ENCODE measurements around the gene IFT81. TPM values are rescaled to one million over a fixed set of nuclear protein-coding genes. Genes with fewer than 3 reads are reported as not detected.
A peak's percentile ranks its signal among the peaks of the same experiment; 100 is the strongest.

The IFT81 gene
- total and polyA plus RNA-seq, 2 donors (not counting 1 experiment from before 2014, with no cell fraction given), result 0.43 to 6.8 TPM

GRCh38 chr12:110146986-110147385 lies 22.8 kb downstream of the IFT81 start:
- H3K27ac Mint-ChIP-seq, result no peak overlapping the region
- peaks cover 15% of the 10 kb centered on the region for H3K4me1 Mint-ChIP-seq
- no peaks in the 10 kb centered on the region for H3K9me3 ChIP-seq (ENCODE audit: control extremely low read depth in 1 of 3, control insufficient read depth in 2 of 3, insufficient read depth in 1 of 3, low read length in 2 of 3)
- H3K4me1 ChIP-seq (ENCODE audit: control insufficient read depth in 2 of 2, insufficient read depth in 2 of 2, low read length in 2 of 2), result peaks cover 8 to 11% of the 10 kb centered on the region in 2 donors
- no peak for TF ChIP-seq EZH2 (IDR thresholded peaks at IDR 0.05; ENCODE audit: borderline replicate concordance, insufficient read depth, low read depth, low read length, poor library complexity, severe bottlenecking)
- TF ChIP-seq CTCF (IDR thresholded peaks at IDR 0.05), result no peak
- POLR2A ChIA-PET, result no interaction called here
- no peak overlapping the region for H3K4me3 ChIP-seq (ENCODE audit: control extremely low read depth in 1 of 5, extremely low read depth in 1 of 5, insufficient read depth in 1 of 5, low read depth in 2 of 5, low read length in 4 of 5)
- H4K20me1 ChIP-seq (ENCODE audit: control insufficient read depth, insufficient read depth, low read length, poor library complexity, severe bottlenecking), result no peaks in the 10 kb centered on the region
- no peak overlapping the region for H2AFZ ChIP-seq (ENCODE audit: insufficient read depth, low read depth, low read length, poor library complexity, severe bottlenecking)
- H3K9me3 Mint-ChIP-seq (ENCODE audit: insufficient read depth), result peaks cover 2% of the 10 kb centered on the region
- no peak overlapping the region for H3K4me3 Mint-ChIP-seq
- DNase-seq (no peak), ATAC-seq (ENCODE audit: low read depth) (no peak)
- H3K27me3 Mint-ChIP-seq, result no peaks in the 10 kb centered on the region
- H3K36me3 ChIP-seq (replicated peaks in 1 of 2; ENCODE audit: control extremely low read depth in 1 of 2, control insufficient read depth in 1 of 2, extremely low read depth in 1 of 2, insufficient read depth in 2 of 2, low read length in 1 of 2), result peaks cover 0 to 1% of the 10 kb centered on the region in 2 experiments
- intact Hi-C loops (cut with micrococcal nuclease), result no loop called here
- CTCF ChIA-PET, result no interaction called here
- no peaks in the 10 kb centered on the region for H3K79me2 ChIP-seq (ENCODE audit: control insufficient read depth, insufficient read depth, low read length)
- no peak overlapping the region for H3K9ac ChIP-seq (ENCODE audit: low read length)
- WGBS (ENCODE audit: insufficient coverage), result no CpG with 5 or more reads among the region's 2 CpGs
- no peak overlapping the region for H3K4me2 ChIP-seq (replicated peaks; ENCODE audit: low read depth, low read length, poor library complexity, severe bottlenecking)
- H3K27me3 ChIP-seq (replicated peaks in 1 of 4; ENCODE audit: control extremely low read depth in 1 of 4, control insufficient read depth in 3 of 4, insufficient read depth in 4 of 4, low read length in 3 of 4), result no peaks in the 10 kb centered on the region
- no peak overlapping the region for H3K27ac ChIP-seq (ENCODE audit: low read length in 2 of 2)

- Mint-ChIP-seq H3K27ac (peak overlapping the region; percentile 24), H3K4me1 (peaks cover 15% of the 10 kb centered on the region), H3K27me3 (no peaks in the 10 kb centered on the region), H3K9me3 (ENCODE audit: insufficient read depth) (peaks cover 2% of the 10 kb centered on the region), H3K4me3 (peak overlapping the region; percentile 55)
- intact Hi-C loops (cut with micrococcal nuclease), result no loop called here
- Histone ChIP-seq H2AFZ (ENCODE audit: insufficient read depth, low read depth, low read length, poor library complexity, severe bottlenecking) (peak overlapping the region; percentile 57), H3K4me3 (ENCODE audit: control extremely low read depth in 1 of 5, extremely low read depth in 1 of 5, insufficient read depth in 1 of 5, low read depth in 2 of 5, low read length in 4 of 5) (no peak overlapping the region), H3K9ac (ENCODE audit: low read length) (peak overlapping the region; percentile 17), H4K20me1 (ENCODE audit: control insufficient read depth, insufficient read depth, low read length, poor library complexity, severe bottlenecking) (no peaks in the 10 kb centered on the region), H3K9me3 (ENCODE audit: control extremely low read depth in 1 of 3, control insufficient read depth in 2 of 3, insufficient read depth in 1 of 3, low read length in 2 of 3) (no peaks in the 10 kb centered on the region), H3K4me1 (ENCODE audit: control insufficient read depth in 2 of 2, insufficient read depth in 2 of 2, low read length in 2 of 2) (peaks cover 8 to 11% of the 10 kb centered on the region in 2 donors), H3K36me3 (replicated peaks in 1 of 2; ENCODE audit: control extremely low read depth in 1 of 2, control insufficient read depth in 1 of 2, extremely low read depth in 1 of 2, insufficient read depth in 2 of 2, low read length in 1 of 2) (peaks cover 0 to 1% of the 10 kb centered on the region in 2 experiments), H3K27me3 (replicated peaks in 1 of 4; ENCODE audit: control extremely low read depth in 1 of 4, control insufficient read depth in 3 of 4, insufficient read depth in 4 of 4, low read length in 3 of 4) (no peaks in the 10 kb centered on the region), H3K27ac (ENCODE audit: low read length in 2 of 2) (peak overlapping the region in 1 of 2 donors; percentile 37), H3K79me2 (ENCODE audit: control insufficient read depth, insufficient read depth, low read length) (no peaks in the 10 kb centered on the region), H3K4me2 (replicated peaks; ENCODE audit: low read depth, low read length, poor library complexity, severe bottlenecking) (peak overlapping the region; percentile 53)
- ChIA-PET CTCF (no interaction called here), POLR2A (no interaction called here)
- WGBS (ENCODE audit: insufficient coverage), result 78% methylated on average over 5 of the region's 10 CpGs
- TF ChIP-seq CTCF (IDR thresholded peaks at IDR 0.05), result no peak
- TF ChIP-seq EZH2 (IDR thresholded peaks at IDR 0.05; ENCODE audit: borderline replicate concordance, insufficient read depth, low read depth, low read length, poor library complexity, severe bottlenecking), result no peak
- peak; percentile 61 for DNase-seq
- ATAC-seq (ENCODE audit: low read depth), result no peak
These were observed 25.0 kb downstream of the IFT81 start for GRCh38 chr12:110149086-110149660.

All from B cell (primary cell).